HepG2 (cell line): Measurements from ENCODE around the gene PDCD11. TPM values are rescaled to one million over a fixed set of nuclear protein-coding genes. Genes with fewer than 3 reads are reported as not detected.

Source experiments
- ARID5B ChIP-seq: IDR thresholded peaks from 2 replicates; pipeline ENCODE4 v1.4.0; 2020; ENCODE audit warnings: mild to moderate bottlenecking, missing genetic modification reagents
- BCL6 ChIP-seq: IDR thresholded peaks from 2 replicates; pipeline ENCODE4 v1.6.1; 2016; ENCODE audit warnings: missing genetic modification reagents, missing compliant biosample characterization
- FOSL2 ChIP-seq: sonication (generic); formaldehyde crosslinking; IDR thresholded peaks from 2 replicates; pipeline ENCODE4 v1.4.0; 2020; ENCODE audit warnings: missing genetic modification reagents
- HINFP ChIP-seq: sonication (generic); formaldehyde crosslinking; IDR thresholded peaks from 2 replicates; pipeline ENCODE4 v1.4.0; 2020; ENCODE audit warnings: low read depth, mild to moderate bottlenecking, missing genetic modification reagents
- HMGXB3 ChIP-seq: sonication (generic); formaldehyde crosslinking; IDR thresholded peaks from 2 replicates; pipeline ENCODE4 v1.4.0; 2020; ENCODE audit warnings: missing genetic modification reagents, borderline replicate concordance
- MTF1 ChIP-seq: sonication (generic); formaldehyde crosslinking; IDR thresholded peaks from 2 replicates; pipeline ENCODE4 v1.5.0; 2020; ENCODE audit warnings: missing genetic modification reagents
- NCOA2 ChIP-seq: sonication (generic); formaldehyde crosslinking; IDR thresholded peaks from 2 replicates; pipeline ENCODE4 v1.8.0; 2022; ENCODE audit warnings: inconsistent platforms
- NFYC ChIP-seq: IDR thresholded peaks from 2 replicates; pipeline ENCODE4 v1.6.1; 2016; ENCODE audit warnings: missing genetic modification reagents, missing compliant biosample characterization
- NKX3-1 ChIP-seq: sonication (generic); formaldehyde crosslinking; IDR thresholded peaks from 2 replicates; pipeline ENCODE4 v1.5.0; 2020; ENCODE audit warnings: missing genetic modification reagents
- PITX1 ChIP-seq: sonication (generic); formaldehyde crosslinking; IDR thresholded peaks from 2 replicates; pipeline ENCODE4 v1.5.1; 2020; ENCODE audit warnings: mild to moderate bottlenecking, missing genetic modification reagents
- POLR2G ChIP-seq: fragments of 200-400 bp; formaldehyde crosslinking; IDR thresholded peaks from 2 replicates; pipeline ENCODE4 v1.6.1; 2018; ENCODE audit warnings: mild to moderate bottlenecking, low read depth, low read length, moderate library complexity
- SCMH1 ChIP-seq: sonication (generic); formaldehyde crosslinking; IDR thresholded peaks from 2 replicates; pipeline ENCODE4 v1.9.0; 2021; ENCODE audit warnings: missing genetic modification reagents, mild to moderate bottlenecking, borderline replicate concordance
- SP5 ChIP-seq: IDR thresholded peaks from 2 replicates; pipeline ENCODE4 v1.6.1; 2016; ENCODE audit warnings: low read depth, borderline replicate concordance
- STAG1 ChIP-seq: sonication (generic); formaldehyde crosslinking; IDR thresholded peaks from 2 replicates; pipeline ENCODE4 v1.4.0; 2020; ENCODE audit warnings: missing genetic modification reagents
- ZFAT ChIP-seq: sonication (generic); formaldehyde crosslinking; conservative IDR thresholded peaks from 2 replicates; pipeline ENCODE4 v1.8.1; 2023; ENCODE audit warnings: missing genetic modification reagents, inconsistent platforms
- ZNF18 ChIP-seq: sonication (generic); formaldehyde crosslinking; IDR thresholded peaks from 2 replicates; pipeline ENCODE4 v1.8.0; 2022; ENCODE audit warnings: mild to moderate bottlenecking, missing genetic modification reagents; ENCODE audit not compliant: insufficient replicate concordance
- ZNF180 ChIP-seq: sonication (generic); formaldehyde crosslinking; IDR thresholded peaks from 2 replicates; pipeline ENCODE4 v1.4.0; 2020; ENCODE audit warnings: low read depth, missing genetic modification reagents, borderline replicate concordance
- ZNF432 ChIP-seq: sonication (generic); formaldehyde crosslinking; IDR thresholded peaks from 2 replicates; pipeline ENCODE4 v1.5.0; 2020; ENCODE audit warnings: missing genetic modification reagents, mild to moderate bottlenecking, borderline replicate concordance
- polyA plus RNA-seq, 8 experiments: library from polyadenylated mRNA; depleted of rRNA in 3 of 8; stranded (reverse) in 7 of 8; unstranded in 1 of 8; fragments of >200 nt; fragmentation: Illumina TruSeq in 4 of 8; extraction: Trizol in 4 of 8; gene quantifications; 2 replicates each; pipeline versions ENCODE4 v1.2.1 to v1.2.3, GENCODE V29; 2011 to 2016; ENCODE audit warnings: low read depth in 4 of 8, missing spikeins in 1 of 8, mixed read lengths in 1 of 8; ENCODE audit not compliant: insufficient read depth in 1 of 8
- total RNA-seq, 5 experiments: library from RNA; depleted of rRNA; stranded (reverse); fragments of >200 nt; fragmentation: Illumina TruSeq; extraction: Trizol; gene quantifications; 2 replicates each; pipeline ENCODE4 v1.2.3, GENCODE V29; 2016; ENCODE audit warnings: low read depth in 1 of 5

The PDCD11 gene
- total and polyA plus RNA-seq, 2 of the 13 experiments (the other 11 are each of a cell fraction or from before 2014, with no cell fraction given): 12.8 to 52.8 TPM

- TF ChIP-seq HMGXB3: peak; percentile 76; the same call in 1 of the 2 replicates
- TF ChIP-seq ZFAT (CRISPR knock-in tag): no peak
- TF ChIP-seq PITX1 (CRISPR knock-in tag): peak; percentile 28; the same call in 1 of the 2 replicates
- peak; percentile 55; the same call in 1 of the 2 replicates for TF ChIP-seq HINFP
- TF ChIP-seq BCL6: no peak; the same call in 1 of the 2 replicates
- peak; percentile 95 for TF ChIP-seq POLR2G
- TF ChIP-seq MTF1: no peak
- no peak for TF ChIP-seq ZNF432 (CRISPR knock-in tag)
- TF ChIP-seq NFYC (CRISPR knock-in tag): peak; percentile 51
- peak; percentile 91 for TF ChIP-seq ZNF18 (CRISPR knock-in tag)
- TF ChIP-seq SP5 (CRISPR knock-in tag): peak; percentile 78; the same call in 1 of the 2 replicates
- TF ChIP-seq NCOA2: peak; percentile 65
- TF ChIP-seq FOSL2: peak; percentile 74
- no peak for TF ChIP-seq STAG1 (CRISPR knock-in tag)
- TF ChIP-seq SCMH1 (CRISPR knock-in tag): no peak
- TF ChIP-seq NKX3-1 (CRISPR knock-in tag): no peak
- peak; percentile 50; the same call in 1 of the 2 replicates for TF ChIP-seq ARID5B (CRISPR knock-in tag)
- TF ChIP-seq ZNF180 (CRISPR knock-in tag): no peak
Measured at GRCh38 chr10:103367782-103368518, 28.5 kb upstream of the PDCD11 start, which contains the start of gene TAF5 (continued).
